ENCODE measurements around the gene IRF2. TPM values are rescaled to one million over a fixed set of nuclear protein-coding genes. Genes with fewer than 3 reads are reported as not detected.
"Not testable (repeated sequence)": the region's sequence is repeated elsewhere in the genome, so short reads cannot be mapped to it uniquely, and the experiment has no call there.

IRF2 gene
- total and polyA plus RNA-seq, 12 donors: 19.0 to 93.1 (median 52.3) TPM

DNA sequence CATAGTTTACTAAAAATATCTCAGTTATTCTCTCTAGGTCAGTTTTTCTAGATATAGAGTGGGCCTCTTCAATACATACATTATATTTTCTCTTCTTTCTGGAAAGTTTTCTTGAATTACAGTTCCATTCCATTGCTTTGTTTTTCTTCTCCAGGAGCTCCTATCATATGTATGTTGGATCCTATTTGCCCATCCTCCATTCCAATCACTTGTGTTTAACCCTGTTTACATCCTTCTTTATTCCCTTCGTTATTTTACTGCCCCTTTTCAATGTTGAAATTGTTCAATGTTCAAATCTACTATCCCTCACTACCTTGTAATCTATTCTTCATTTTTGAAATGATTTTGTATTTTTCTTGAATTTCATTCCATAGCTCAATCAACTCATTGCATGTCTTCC, 97.4 kb downstream of the IRF2 start:
- 91 to 100% (median 92%) methylated on average over 1 of the region's 1 CpG for WGBS, 4 donors

DNA sequence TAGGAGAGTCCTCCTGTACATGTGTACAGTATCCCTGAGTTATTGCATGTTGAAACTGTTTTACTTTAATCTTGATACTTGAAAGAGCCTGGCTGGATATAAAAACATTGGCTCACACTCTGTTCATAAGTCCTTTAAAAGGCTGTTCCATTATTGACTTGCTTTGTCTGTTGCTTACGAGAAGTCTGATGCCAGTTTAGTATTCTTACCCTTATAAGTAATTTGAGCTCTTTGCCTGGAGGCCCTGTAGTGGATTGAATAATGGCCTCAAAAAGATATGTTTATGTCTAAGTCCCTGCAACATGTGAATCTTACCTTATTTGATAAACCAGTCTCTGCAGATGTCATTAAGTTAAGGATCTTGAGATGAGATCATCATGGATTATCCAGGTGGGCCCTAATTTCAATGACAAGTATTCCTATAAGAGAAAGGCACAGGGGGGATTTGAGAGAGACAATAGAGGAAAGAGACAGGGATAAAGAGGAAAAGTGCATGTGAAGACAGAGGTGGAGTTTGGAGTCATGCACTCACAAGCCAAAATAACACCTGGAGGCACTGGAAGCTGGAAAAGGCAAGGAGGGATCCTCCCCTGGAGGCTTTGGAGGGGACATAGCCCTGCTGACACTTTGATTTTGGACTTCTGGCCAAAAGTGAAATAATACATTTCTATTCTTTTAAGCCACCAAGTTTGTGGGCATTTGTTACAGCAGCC, 98.1 kb downstream of the IRF2 start:
- 89 to 100% (median 97%) methylated on average over 1 of the region's 1 CpG for WGBS, 4 donors
- TF ChIP-seq, protein P1, sequence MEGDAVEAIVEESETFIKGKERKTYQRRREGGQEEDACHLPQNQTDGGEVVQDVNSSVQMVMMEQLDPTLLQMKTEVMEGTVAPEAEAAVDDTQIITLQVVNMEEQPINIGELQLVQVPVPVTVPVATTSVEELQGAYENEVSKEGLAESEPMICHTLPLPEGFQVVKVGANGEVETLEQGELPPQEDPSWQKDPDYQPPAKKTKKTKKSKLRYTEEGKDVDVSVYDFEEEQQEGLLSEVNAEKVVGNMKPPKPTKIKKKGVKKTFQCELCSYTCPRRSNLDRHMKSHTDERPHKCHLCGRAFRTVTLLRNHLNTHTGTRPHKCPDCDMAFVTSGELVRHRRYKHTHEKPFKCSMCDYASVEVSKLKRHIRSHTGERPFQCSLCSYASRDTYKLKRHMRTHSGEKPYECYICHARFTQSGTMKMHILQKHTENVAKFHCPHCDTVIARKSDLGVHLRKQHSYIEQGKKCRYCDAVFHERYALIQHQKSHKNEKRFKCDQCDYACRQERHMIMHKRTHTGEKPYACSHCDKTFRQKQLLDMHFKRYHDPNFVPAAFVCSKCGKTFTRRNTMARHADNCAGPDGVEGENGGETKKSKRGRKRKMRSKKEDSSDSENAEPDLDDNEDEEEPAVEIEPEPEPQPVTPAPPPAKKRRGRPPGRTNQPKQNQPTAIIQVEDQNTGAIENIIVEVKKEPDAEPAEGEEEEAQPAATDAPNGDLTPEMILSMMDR (IDR thresholded peaks at IDR 0.05): no peak
- no peak for TF ChIP-seq POLR2A (IDR thresholded peaks at IDR 0.05)
- peaks cover 1 to 3% of the 10 kb centered on the region in 2 donors for H3K4me1 ChIP-seq (replicated peaks in 1 of 2)
- H3K4me3 ChIP-seq: no peak overlapping the region
- no peaks in the 10 kb centered on the region for H3K9me3 ChIP-seq (replicated peaks in 1 of 3)
- H3K27me3 ChIP-seq: no peaks in the 10 kb centered on the region
- DNase-seq: peak in 1 of 7 donors; percentile 2
- no peaks in the 10 kb centered on the region for H3K36me3 ChIP-seq (replicated peaks in 1 of 2)
- no peak overlapping the region for H3K27ac ChIP-seq
- intact Hi-C loops (cut with DNase I): no loop called here

More for the DNA sequence above, 97.4 kb downstream of the IRF2 start:
- peaks cover 0 to 2% of the 10 kb centered on the region in 2 donors for H3K4me1 ChIP-seq (replicated peaks in 1 of 2)
- no peak overlapping the region for H3K27ac ChIP-seq
- no peaks in the 10 kb centered on the region for H3K9me3 ChIP-seq (replicated peaks in 1 of 3)
- H3K36me3 ChIP-seq (replicated peaks in 1 of 2): no peaks in the 10 kb centered on the region
- intact Hi-C loops (cut with DNase I): no loop called here
- DNase-seq: no peak
- no peak for TF ChIP-seq POLR2A (IDR thresholded peaks at IDR 0.05)
- TF ChIP-seq, protein P1 (IDR thresholded peaks at IDR 0.05): no peak
- H3K4me3 ChIP-seq: no peak overlapping the region
- no peaks in the 10 kb centered on the region for H3K27me3 ChIP-seq

GRCh38 chr4:184375623-184376022, 98.7 kb downstream of the IRF2 start:
- 88 to 93% (median 91%) methylated on average over 3 of the region's 3 CpGs for WGBS, 4 donors
- peak in 1 of 7 donors; percentile 6 for DNase-seq
- H3K27me3 ChIP-seq; H3K4me1 ChIP-seq (replicated peaks in 1 of 2); H3K36me3 ChIP-seq (replicated peaks in 1 of 2); H3K4me3 ChIP-seq; intact Hi-C loops (cut with DNase I); H3K27ac ChIP-seq; H3K9me3 ChIP-seq (replicated peaks in 1 of 3): not testable (repeated sequence)

DNA sequence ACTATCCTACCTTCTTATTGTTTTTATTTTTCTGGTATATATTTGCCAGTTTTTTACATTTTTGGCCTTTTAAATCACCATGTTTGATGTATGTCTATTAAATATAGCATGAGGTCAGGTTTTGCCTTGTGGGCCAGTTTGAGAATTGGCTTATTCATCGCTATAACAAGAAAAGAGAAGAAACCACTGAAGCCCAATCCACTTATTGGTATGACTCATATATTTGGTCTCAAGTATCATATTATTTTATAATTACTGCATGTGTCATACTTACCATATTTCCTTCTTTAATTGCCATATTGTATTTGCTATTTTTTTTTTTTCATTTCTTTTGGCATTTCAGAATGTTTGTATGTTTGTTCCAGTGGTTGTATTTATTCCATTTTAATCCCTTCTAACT, 99.3 kb downstream of the IRF2 start:
- Histone ChIP-seq H3K4me1 (replicated peaks in 1 of 2) (peaks cover 12 to 15% of the 10 kb centered on the region in 2 donors), H3K27me3 (no peaks in the 10 kb centered on the region), H3K9me3 (replicated peaks in 1 of 3) (no peaks in the 10 kb centered on the region), H3K36me3 (replicated peaks in 1 of 2) (no peaks in the 10 kb centered on the region), H3K4me3 (no peak overlapping the region), H3K27ac (no peak overlapping the region)
- no peak for DNase-seq
- intact Hi-C loops (cut with DNase I): no loop called here
- WGBS, 4 donors: 90 to 93% (median 91%) methylated on average over 1 of the region's 1 CpG
- TF ChIP-seq, protein P1 (IDR thresholded peaks at IDR 0.05): no peak
- TF ChIP-seq POLR2A (IDR thresholded peaks at IDR 0.05): no peak

DNA sequence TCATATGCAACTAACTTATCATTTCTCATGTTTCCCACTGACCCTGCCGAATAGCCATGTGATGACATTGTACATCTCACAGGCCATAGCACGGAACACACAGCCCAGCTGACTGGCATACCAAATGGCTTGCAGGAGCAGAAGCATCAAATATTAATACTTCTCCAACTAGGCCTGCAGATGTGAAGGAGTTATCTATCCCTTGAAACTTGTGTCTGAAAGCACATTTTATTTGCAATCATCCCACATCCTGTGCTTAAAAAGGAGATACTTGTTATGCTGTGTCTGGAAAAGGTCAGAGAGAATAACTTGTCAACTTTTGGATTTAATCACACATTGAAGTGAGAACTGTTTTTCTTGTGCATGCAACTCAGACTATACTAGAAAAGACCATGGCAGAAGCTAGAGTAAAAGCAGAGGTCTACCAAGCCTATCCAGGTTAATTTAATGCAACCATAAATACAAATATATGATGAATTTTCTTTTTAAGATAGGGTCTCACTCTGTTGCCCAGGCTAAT, 100.4 kb downstream of the IRF2 start:
- intact Hi-C loops (cut with DNase I): no loop called here
- no peaks in the 10 kb centered on the region for H3K36me3 ChIP-seq (replicated peaks in 1 of 2)
- 76 to 93% (median 89%) methylated on average over 2 of the region's 2 CpGs for WGBS, 4 donors
- no peaks in the 10 kb centered on the region for H3K9me3 ChIP-seq (replicated peaks in 1 of 3)
- TF ChIP-seq, protein P1 (IDR thresholded peaks at IDR 0.05): no peak
- TF ChIP-seq POLR2A (IDR thresholded peaks at IDR 0.05): no peak
- H3K4me3 ChIP-seq: no peak overlapping the region
- no peak for DNase-seq
- no peak overlapping the region for H3K27ac ChIP-seq
- H3K4me1 ChIP-seq (replicated peaks in 1 of 2): peaks cover 12 to 15% of the 10 kb centered on the region in 2 donors
- H3K27me3 ChIP-seq: no peaks in the 10 kb centered on the region

Measured in adrenal gland (tissue), 12 donors.